ENCODE measurements around the gene SCAP. TPM values are rescaled to one million over a fixed set of nuclear protein-coding genes. Genes with fewer than 3 reads are reported as not detected.

SCAP gene
- total and polyA plus RNA-seq, 2 of the 4 experiments (the other 2 are of a cell fraction) = 25.3 to 34.6 TPM

GRCh38 chr3:47523310-47524073 is 47.8 kb upstream of the SCAP start:
- dilution Hi-C loops (cut with HindIII; ENCODE audit: low sequenced_read_pairs, unreplicated experiment) = no loop called here
- H3K36me3 ChIP-seq (ENCODE audit: control insufficient read depth, insufficient read depth, low read length) = no peaks in the 10 kb centered on the region
- no peak for TF ChIP-seq BHLHE40 (IDR thresholded peaks at IDR 0.05; ENCODE audit: low read depth, low read length)
- no peak for TF ChIP-seq MAFK (IDR thresholded peaks at IDR 0.05; ENCODE audit: low read depth, low read length)
- no peak for TF ChIP-seq POLR2A (IDR thresholded peaks at IDR 0.05; ENCODE audit: low read depth, low read length)
- TF ChIP-seq RFX5 (IDR thresholded peaks at IDR 0.05; ENCODE audit: low read depth, low read length) = no peak
- TF ChIP-seq SMC3 (IDR thresholded peaks at IDR 0.05; ENCODE audit: low read depth, low read length) = no peak
- TF ChIP-seq MXI1 (IDR thresholded peaks at IDR 0.05; ENCODE audit: borderline replicate concordance, low read depth, low read length) = no peak
- TF ChIP-seq CEBPB (IDR thresholded peaks at IDR 0.05; ENCODE audit: low read depth, low read length) = no peak
- no peak for TF ChIP-seq FOS (IDR thresholded peaks at IDR 0.05; ENCODE audit: low read depth, low read length)
- TF ChIP-seq, protein P1, sequence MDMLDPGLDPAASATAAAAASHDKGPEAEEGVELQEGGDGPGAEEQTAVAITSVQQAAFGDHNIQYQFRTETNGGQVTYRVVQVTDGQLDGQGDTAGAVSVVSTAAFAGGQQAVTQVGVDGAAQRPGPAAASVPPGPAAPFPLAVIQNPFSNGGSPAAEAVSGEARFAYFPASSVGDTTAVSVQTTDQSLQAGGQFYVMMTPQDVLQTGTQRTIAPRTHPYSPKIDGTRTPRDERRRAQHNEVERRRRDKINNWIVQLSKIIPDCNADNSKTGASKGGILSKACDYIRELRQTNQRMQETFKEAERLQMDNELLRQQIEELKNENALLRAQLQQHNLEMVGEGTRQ (IDR thresholded peaks at IDR 0.05; ENCODE audit: low read depth, low read length) = no peak
- TF ChIP-seq, protein P2, sequence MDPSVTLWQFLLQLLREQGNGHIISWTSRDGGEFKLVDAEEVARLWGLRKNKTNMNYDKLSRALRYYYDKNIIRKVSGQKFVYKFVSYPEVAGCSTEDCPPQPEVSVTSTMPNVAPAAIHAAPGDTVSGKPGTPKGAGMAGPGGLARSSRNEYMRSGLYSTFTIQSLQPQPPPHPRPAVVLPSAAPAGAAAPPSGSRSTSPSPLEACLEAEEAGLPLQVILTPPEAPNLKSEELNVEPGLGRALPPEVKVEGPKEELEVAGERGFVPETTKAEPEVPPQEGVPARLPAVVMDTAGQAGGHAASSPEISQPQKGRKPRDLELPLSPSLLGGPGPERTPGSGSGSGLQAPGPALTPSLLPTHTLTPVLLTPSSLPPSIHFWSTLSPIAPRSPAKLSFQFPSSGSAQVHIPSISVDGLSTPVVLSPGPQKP (IDR thresholded peaks at IDR 0.05; ENCODE audit: borderline replicate concordance, low read depth, low read length) = no peak
- TF ChIP-seq RCOR1 (IDR thresholded peaks at IDR 0.05; ENCODE audit: insufficient replicate concordance, low read length) = no peak
- no peak for TF ChIP-seq NFE2L2 (IDR thresholded peaks at IDR 0.05; ENCODE audit: low read depth, low read length)
- no peak for TF ChIP-seq RAD21 (IDR thresholded peaks at IDR 0.05; ENCODE audit: low read length)
- no peak for TF ChIP-seq CHD1 (IDR thresholded peaks at IDR 0.05; ENCODE audit: low read depth, low read length)
- TF ChIP-seq MAZ (IDR thresholded peaks at IDR 0.05; ENCODE audit: borderline replicate concordance, low read depth, low read length) = no peak

More at GRCh38 chr3:47523310-47524073, 47.8 kb upstream of the SCAP start:
- H3K79me1 ChIP-seq (ENCODE audit: low read depth in 1 of 2, low read length in 2 of 2) = no peaks in the 10 kb centered on the region
- H3K27ac ChIP-seq (ENCODE audit: insufficient read depth, low read length) = no peak overlapping the region
- no peak overlapping the region for H2BK20ac ChIP-seq (ENCODE audit: low read depth, low read length)
- DNase-seq = no peak
- no peak overlapping the region for H3K18ac ChIP-seq (ENCODE audit: low read depth, low read length)
- H4K8ac ChIP-seq (ENCODE audit: low read depth in 2 of 2, low read length in 2 of 2) = no peak overlapping the region
- no peak overlapping the region for H3K56ac ChIP-seq (ENCODE audit: extremely low read depth, insufficient read depth, low read length)
- WGBS, 2 experiments (ENCODE audit: extremely low coverage in 2 of 2, insufficient read length in 1 of 2) = no CpG with 5 or more reads among the region's 4 CpGs
- H3K27me3 ChIP-seq (ENCODE audit: control insufficient read depth, insufficient read depth, low read length) = no peaks in the 10 kb centered on the region
- H3K9ac ChIP-seq (ENCODE audit: low read depth, low read length) = no peak overlapping the region
- H4K91ac ChIP-seq (ENCODE audit: insufficient read depth, low read depth, low read length) = no peak overlapping the region
- BruUV-seq (replicated peaks) = no TSS peak
- H3K4me2 ChIP-seq (ENCODE audit: low read depth, low read length) = no peak overlapping the region
- no peaks in the 10 kb centered on the region for H3K9me1 ChIP-seq (ENCODE audit: insufficient read depth, low read length)
- H2AFZ ChIP-seq (replicated peaks; ENCODE audit: low read length, poor library complexity) = no peak overlapping the region
- H2BK5ac ChIP-seq (ENCODE audit: low read depth, low read length, poor library complexity, severe bottlenecking) = no peak overlapping the region
- no peaks in the 10 kb centered on the region for H3K4me1 ChIP-seq (ENCODE audit: control insufficient read depth, insufficient read depth, low read length)
- no peak overlapping the region for H3K4me3 ChIP-seq (ENCODE audit: insufficient read depth, low read depth, low read length)
- H2AK5ac ChIP-seq (ENCODE audit: low read depth, low read length) = no peak overlapping the region
- H4K5ac ChIP-seq (ENCODE audit: low read depth, low read length) = no peak overlapping the region
- in situ Hi-C loops (cut with MboI; ENCODE audit: low sequenced_read_pairs) (loop anchor here (5.0 kb wide), 1 partner anchor 264 kb away; no protein-coding TSS in a partner anchor), intact Hi-C loops (cut with micrococcal nuclease) (loop anchor here (5.0 to 10.0 kb wide), 2 partner anchors 144 to 631 kb away; no protein-coding TSS in a partner anchor)
- POLR2A ChIA-PET (ENCODE audit: unreplicated experiment) = no interaction called here
- no peaks in the 10 kb centered on the region for H3K9me3 ChIP-seq (ENCODE audit: control insufficient read depth, insufficient read depth, low read length)
- H2AK9ac ChIP-seq (replicated peaks; ENCODE audit: low read depth, low read length, poor library complexity) = no peak overlapping the region
- H2BK120ac ChIP-seq (ENCODE audit: low read depth, low read length) = no peak overlapping the region
- no peak overlapping the region for H2BK15ac ChIP-seq (ENCODE audit: low read depth, low read length)
- CTCF ChIA-PET = interaction anchor here (1.0 to 1.8 kb wide), 2 partner anchors 94 to 266 kb away, joined by 5 read pairs; no protein-coding TSS in a partner anchor
- no peaks in the 10 kb centered on the region for H4K20me1 ChIP-seq (ENCODE audit: insufficient read depth, low read length)
- no peak for ATAC-seq (ENCODE audit: low read depth)
- no peak overlapping the region for H3K23ac ChIP-seq (ENCODE audit: low read depth, low read length)
- H3K4ac ChIP-seq (ENCODE audit: low read depth, low read length) = no peak overlapping the region
- H3K14ac ChIP-seq (replicated peaks; ENCODE audit: low read depth, low read length) = no peak overlapping the region

Data from IMR-90 (cell line).